Measurements from ENCODE around the gene TBC1D22A. TPM values are rescaled to one million over a fixed set of nuclear protein-coding genes. Genes with fewer than 3 reads are reported as not detected.

Gene TBC1D22A
- polyA plus RNA-seq, 1 of the 3 experiments (the other 2 are of a cell fraction), result 16.5 TPM

DNA sequence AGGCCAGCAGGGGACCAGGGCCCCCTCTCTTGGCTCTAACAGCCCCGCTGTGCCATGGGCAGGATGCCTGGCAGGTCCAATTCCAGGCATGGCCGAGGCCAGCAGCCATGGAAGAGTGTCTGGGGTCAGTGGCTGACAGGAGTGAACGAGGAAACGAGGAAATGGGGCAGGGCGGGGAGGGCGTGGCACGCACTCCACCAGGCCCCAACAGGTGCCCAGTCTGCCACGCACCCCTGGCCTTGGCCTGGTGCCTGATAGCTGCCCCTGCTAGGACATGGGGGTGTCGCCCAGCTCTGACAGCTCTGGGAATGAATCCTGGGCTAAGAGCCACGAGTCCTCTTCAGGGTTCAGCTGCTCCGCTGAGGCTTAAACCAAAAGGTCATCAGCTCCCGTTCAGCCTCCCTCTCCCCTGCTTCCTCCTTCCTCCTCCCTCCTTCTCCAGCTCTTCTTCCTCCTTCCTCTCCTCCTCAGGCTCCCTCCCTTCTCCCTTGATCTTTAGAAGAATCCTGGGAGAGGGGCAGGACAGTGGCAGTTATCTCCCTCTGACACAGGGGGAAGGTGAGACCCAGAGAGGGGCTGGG is 11.5 kb upstream of the TBC1D22A start:
- no peaks in the 10 kb centered on the region for H3K79me2 ChIP-seq (ENCODE audit: insufficient read depth)
- ChIA-PET CTCF (interaction anchor here (0.9 to 2.8 kb wide), 2 partner anchors 8 to 10 kb away, joined by 3 to 13 read pairs; no protein-coding TSS in a partner anchor), POLR2A (interaction anchor here (1.2 kb wide), 1 partner anchor 15 kb away, joined by 3 read pairs; no protein-coding TSS in a partner anchor)
- no peaks in the 10 kb centered on the region for H3K36me3 ChIP-seq (replicated peaks in 1 of 2; ENCODE audit: control insufficient read depth in 1 of 2, insufficient read depth in 2 of 2, low read length in 1 of 2)
- H3K9me3 ChIP-seq, result no peaks in the 10 kb centered on the region; the same call in 1 of the 2 replicates
- 87% methylated on average over 12 of the region's 12 CpGs for WGBS (ENCODE audit: low lambda C conversion rate)
- H3K4me2 ChIP-seq, result no peak overlapping the region
- H3K27ac ChIP-seq (ENCODE audit: low read depth in 2 of 2, low read length in 1 of 2), result no peak overlapping the region
- peaks cover 13% of the 10 kb centered on the region for H3F3A ChIP-seq (replicated peaks; ENCODE audit: insufficient read depth)
- peaks cover 24 to 26% of the 10 kb centered on the region in 2 experiments; a peak in 3 of 4 replicates for H3K4me1 ChIP-seq (ENCODE audit: control insufficient read depth in 1 of 2, insufficient read depth in 2 of 2, low read depth in 1 of 2, low read length in 1 of 2)
- H3K27me3 ChIP-seq (ENCODE audit: insufficient read depth), result no peaks in the 10 kb centered on the region
- no peak for DNase-seq
- TF ChIP-seq MXI1 (IDR thresholded peaks at IDR 0.05; ENCODE audit: low read depth, low read length) (no peak), RAD21 (IDR thresholded peaks at IDR 0.05; ENCODE audit: low read length) (no peak), MEF2A (IDR thresholded peaks at IDR 0.05; ENCODE audit: borderline replicate concordance, low read depth) (no peak), GATA2 (CRISPR knock-in tag; IDR thresholded peaks at IDR 0.05) (no peak), MAX (IDR thresholded peaks at IDR 0.05; ENCODE audit: low read depth) (no peak)
- no peak overlapping the region for H3K9ac ChIP-seq
- H2AFZ ChIP-seq (ENCODE audit: low read depth), result no peak overlapping the region
- H3K4me3 ChIP-seq (ENCODE audit: low read depth in 2 of 2, low read length in 1 of 2), result no peak overlapping the region
- no peaks in the 10 kb centered on the region for H3K9me2 ChIP-seq
- no peaks in the 10 kb centered on the region for H4K20me1 ChIP-seq (ENCODE audit: insufficient read depth)

DNA sequence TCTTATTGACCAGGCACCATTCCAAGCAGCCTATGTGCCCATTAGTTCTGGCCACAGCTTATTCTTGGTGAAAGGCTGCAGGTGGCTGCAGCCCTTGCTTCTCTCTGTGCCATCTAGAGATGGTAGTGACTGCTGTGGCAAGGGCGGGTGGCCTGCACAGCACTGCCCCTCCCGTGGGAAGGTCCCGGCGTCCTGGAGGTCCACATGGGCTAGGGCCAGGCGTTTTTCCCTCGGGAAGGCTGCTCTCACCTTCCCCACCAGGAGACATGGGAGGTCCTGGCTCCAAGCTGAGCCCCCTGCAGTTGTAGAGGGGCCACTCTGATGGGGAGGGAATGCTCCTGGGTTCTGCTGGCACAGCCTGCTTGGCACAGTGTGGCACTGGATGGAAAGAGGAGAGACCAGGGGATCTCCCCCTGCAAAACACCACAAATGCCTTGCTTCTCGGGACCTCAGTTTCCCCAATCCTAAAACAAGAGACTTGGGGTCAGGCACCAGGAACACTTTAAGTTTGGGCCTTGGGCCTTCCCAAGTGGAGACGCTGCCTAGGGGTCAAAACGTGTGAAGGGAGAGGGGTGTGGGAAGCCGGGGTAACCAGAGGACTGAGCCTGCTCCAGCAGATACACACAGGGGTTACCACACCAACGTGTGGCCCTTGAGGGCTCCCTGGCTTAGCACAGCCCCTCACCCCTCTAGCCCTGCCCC is 10.0 kb upstream of the TBC1D22A start:
- no peaks in the 10 kb centered on the region; the same call in 1 of the 2 replicates for H3K9me3 ChIP-seq
- peaks cover 17% of the 10 kb centered on the region for H3F3A ChIP-seq (replicated peaks; ENCODE audit: insufficient read depth)
- TF ChIP-seq RFX5 (IDR thresholded peaks at IDR 0.05; ENCODE audit: low read length) (no peak), FOXJ3 (CRISPR knock-in tag; IDR thresholded peaks at IDR 0.05) (no peak), TCF12 (IDR thresholded peaks at IDR 0.05) (no peak), SIN3A (IDR thresholded peaks at IDR 0.05; ENCODE audit: borderline replicate concordance, low read depth, low read length) (no peak), MXI1 (IDR thresholded peaks at IDR 0.05; ENCODE audit: low read depth, low read length) (no peak), SMC3 (IDR thresholded peaks at IDR 0.05; ENCODE audit: low read depth, low read length) (no peak), NFIC (IDR thresholded peaks at IDR 0.05; ENCODE audit: borderline replicate concordance) (no peak), YY1 (IDR thresholded peaks at IDR 0.05; ENCODE audit: low read depth) (no peak)
- peaks cover 24 to 26% of the 10 kb centered on the region in 2 experiments; a peak in 3 of 4 replicates for H3K4me1 ChIP-seq (ENCODE audit: control insufficient read depth in 1 of 2, insufficient read depth in 2 of 2, low read depth in 1 of 2, low read length in 1 of 2)
- H3K27ac ChIP-seq (ENCODE audit: low read depth in 2 of 2, low read length in 1 of 2), result no peak overlapping the region
- no peaks in the 10 kb centered on the region for H3K27me3 ChIP-seq (ENCODE audit: insufficient read depth)
- ChIA-PET CTCF (no interaction called here), POLR2A (no interaction called here)
- no peaks in the 10 kb centered on the region for H4K20me1 ChIP-seq (ENCODE audit: insufficient read depth)
- no peak overlapping the region for H3K9ac ChIP-seq
- 90% methylated on average over 4 of the region's 11 CpGs for WGBS (ENCODE audit: low lambda C conversion rate)
- H3K4me2 ChIP-seq, result no peak overlapping the region
- no peaks in the 10 kb centered on the region for H3K79me2 ChIP-seq (ENCODE audit: insufficient read depth)
- H3K4me3 ChIP-seq (ENCODE audit: low read depth in 2 of 2, low read length in 1 of 2), result no peak overlapping the region
- DNase-seq, result no peak
- H3K36me3 ChIP-seq (replicated peaks in 1 of 2; ENCODE audit: control insufficient read depth in 1 of 2, insufficient read depth in 2 of 2, low read length in 1 of 2), result no peaks in the 10 kb centered on the region
- no peaks in the 10 kb centered on the region for H3K9me2 ChIP-seq
- H2AFZ ChIP-seq (ENCODE audit: low read depth), result no peak overlapping the region
